Upper lobe of left lung (tissue), 6 donors: ENCODE measurements around the gene AQP2. TPM values are rescaled to one million over a fixed set of nuclear protein-coding genes. Genes with fewer than 3 reads are reported as not detected.

Experiments
- ATAC-seq, 2 donors: fragments of 200-7000 bp; cut with Tn5 transposase; one replicate each; pipeline ENCODE4 v1.9.1; 2022; ENCODE audit warnings: mild to moderate bottlenecking in 2 of 2, moderate library complexity in 2 of 2; ENCODE audit not compliant: low FRiP score in 2 of 2
- DNase-seq, 2 donors: peaks; one replicate each; pipeline ENCODE4 v3.0.0-alpha.2; 2019 to 2020
- H3K27ac ChIP-seq, 4 donors: fragments of 200-600 bp; sonication (generic); one replicate each; pipeline ENCODE4 v1.5.1; 2016 to 2019
- H3K27me3 ChIP-seq, 4 donors: fragments of 200-600 bp; sonication (generic); one replicate each; pipeline ENCODE4 v1.5.1; 2017 to 2019
- H3K36me3 ChIP-seq, 4 donors: fragments of 200-600 bp; sonication (generic); one replicate each; pipeline ENCODE4 v1.5.1; 2016 to 2019
- H3K4me1 ChIP-seq, 4 donors: fragments of 200-600 bp; sonication (generic); one replicate each; pipeline ENCODE4 v1.5.1; 2018 to 2019
- H3K4me3 ChIP-seq, 4 donors: fragments of 200-600 bp; sonication (generic); one replicate each; pipeline ENCODE4 v1.5.1; 2017 to 2019; ENCODE audit warnings: mild to moderate bottlenecking in 2 of 4, moderate library complexity in 1 of 4
- H3K9me3 ChIP-seq, 4 donors: fragments of 200-600 bp; sonication (generic); one replicate each; pipeline ENCODE4 v1.5.1; 2018 to 2019
- EP300 ChIP-seq, 4 donors: sonication (generic); formaldehyde crosslinking; IDR thresholded peaks; one replicate each; pipeline ENCODE4 v1.5.1; 2017; ENCODE audit warnings: antibody characterized with exemption in 4 of 4, control low read depth in 2 of 4
- POLR2A ChIP-seq, 4 donors: fragments of 450-650 bp; IDR thresholded peaks; one replicate each; pipeline ENCODE4 v1.5.1; 2016 to 2017; ENCODE audit warnings: antibody characterized with exemption in 4 of 4, mild to moderate bottlenecking in 2 of 4
- POLR2AphosphoS5 ChIP-seq, 2 donors: sonication (generic); formaldehyde crosslinking; IDR thresholded peaks; one replicate each; pipeline ENCODE4 v1.5.1; 2017; ENCODE audit warnings: antibody characterized with exemption in 2 of 2
- WGBS, 2 donors: methylation state at CpG; one replicate each; pipeline ENCODE4 v1.1.5; 2017 to 2018; 5-methylcytosine and 5-hydroxymethylcytosine counted together
- total RNA-seq, 6 donors: library from RNA; depleted of rRNA in 4 of 6; stranded (reverse); fragments of >200 nt in 4 of 6; gene quantifications; one replicate each; pipeline versions ENCODE4 v1.1.0 to v1.2.1, GENCODE V29; 2016 to 2021
- TF ChIP-seq, protein P1 (sequence below), 6 experiments: fragments of 450-650 bp in 4 of 6; fragments of 200-600 bp in 2 of 6; sonication (generic) in 2 of 6; IDR thresholded peaks; one replicate each; pipeline ENCODE4 v1.5.1; 2016 to 2019; ENCODE audit warnings: antibody characterized with exemption in 6 of 6
- donor health status: DM: no; HTN: no; CAD: no; lungs with moderate emphysema.
- donor health status: DM: no; HTN: yes; CAD: no; lungs with severe emphysema.

The AQP2 gene
- total RNA-seq, 6 donors from 2014 or later = 0.15 TPM; not detected in 5

DNA sequence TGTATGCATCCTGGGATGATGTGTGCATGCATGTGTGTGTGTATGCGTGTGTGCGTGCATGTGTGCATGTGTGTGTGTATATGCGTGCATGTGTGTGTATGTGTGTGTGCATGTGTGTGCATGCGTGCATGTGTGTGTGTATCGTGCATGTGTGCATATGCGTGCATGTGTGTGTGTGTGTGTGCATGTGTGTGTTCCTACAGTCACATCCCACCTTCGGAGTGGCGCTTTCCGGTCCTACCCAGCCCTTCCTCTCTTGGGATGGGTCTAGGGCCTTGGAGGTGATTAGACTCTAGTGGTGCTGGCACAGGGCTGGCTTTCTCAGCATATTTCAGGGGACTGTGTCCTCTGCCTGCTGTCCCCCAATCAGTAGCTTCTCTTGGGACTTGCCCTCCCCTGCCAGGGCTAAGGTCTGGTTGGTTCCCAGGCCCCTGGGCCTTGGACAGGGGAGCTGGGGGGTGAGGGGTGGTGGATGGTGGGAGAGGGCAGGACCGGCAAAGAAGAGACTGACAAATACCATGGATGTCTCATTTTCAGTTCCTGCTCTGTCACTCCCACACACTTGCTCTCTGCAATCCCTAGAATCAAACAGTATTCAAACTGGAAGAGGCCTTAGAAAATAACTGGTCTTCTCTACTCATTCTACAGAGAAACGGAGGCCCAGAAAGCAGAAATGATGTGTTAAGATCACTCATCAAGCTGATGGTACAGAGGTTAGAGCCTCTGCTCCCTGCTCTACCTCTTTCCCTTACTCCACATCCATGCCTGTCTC lies 24.9 kb upstream of the AQP2 start:
- ATAC-seq = no peak
- 87 to 95% methylated on average over 11 of the region's 11 CpGs for WGBS, 2 donors

DNA sequence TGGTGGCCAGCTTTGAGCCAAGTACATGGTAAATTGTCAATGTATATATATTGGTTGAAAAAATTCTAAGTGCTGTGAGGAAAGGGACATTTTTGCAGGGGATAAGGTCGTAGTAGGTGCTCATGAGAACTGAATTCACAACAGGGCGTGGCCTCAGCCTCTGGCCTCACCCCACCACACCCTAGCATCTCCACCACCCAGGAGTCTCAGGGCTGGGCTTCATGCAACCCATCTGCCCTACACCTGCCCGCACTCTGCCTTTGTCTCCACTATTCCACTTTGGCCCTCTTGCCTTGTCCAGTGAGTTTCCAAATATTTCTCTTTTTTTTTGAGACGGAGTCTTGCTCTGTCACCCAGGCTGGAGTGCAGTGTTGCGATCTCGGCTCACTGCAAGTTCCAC lies 22.1 kb upstream of the AQP2 start:
- no peak overlapping the region for H3K27ac ChIP-seq
- H3K27me3 ChIP-seq = no peaks in the 10 kb centered on the region
- H3K36me3 ChIP-seq = no peaks in the 10 kb centered on the region
- no peaks in the 10 kb centered on the region for H3K4me1 ChIP-seq
- no peak overlapping the region for H3K4me3 ChIP-seq
- DNase-seq (peak in 1 of 2 donors; percentile 7), ATAC-seq (no peak)
- 92 to 94% methylated on average over 6 of the region's 6 CpGs for WGBS, 2 donors
- TF ChIP-seq EP300 (IDR thresholded peaks at IDR 0.05) = no peak
- no peak for TF ChIP-seq POLR2A (IDR thresholded peaks at IDR 0.05)
- TF ChIP-seq POLR2AphosphoS5 (IDR thresholded peaks at IDR 0.05) = no peak
- TF ChIP-seq, protein P1, sequence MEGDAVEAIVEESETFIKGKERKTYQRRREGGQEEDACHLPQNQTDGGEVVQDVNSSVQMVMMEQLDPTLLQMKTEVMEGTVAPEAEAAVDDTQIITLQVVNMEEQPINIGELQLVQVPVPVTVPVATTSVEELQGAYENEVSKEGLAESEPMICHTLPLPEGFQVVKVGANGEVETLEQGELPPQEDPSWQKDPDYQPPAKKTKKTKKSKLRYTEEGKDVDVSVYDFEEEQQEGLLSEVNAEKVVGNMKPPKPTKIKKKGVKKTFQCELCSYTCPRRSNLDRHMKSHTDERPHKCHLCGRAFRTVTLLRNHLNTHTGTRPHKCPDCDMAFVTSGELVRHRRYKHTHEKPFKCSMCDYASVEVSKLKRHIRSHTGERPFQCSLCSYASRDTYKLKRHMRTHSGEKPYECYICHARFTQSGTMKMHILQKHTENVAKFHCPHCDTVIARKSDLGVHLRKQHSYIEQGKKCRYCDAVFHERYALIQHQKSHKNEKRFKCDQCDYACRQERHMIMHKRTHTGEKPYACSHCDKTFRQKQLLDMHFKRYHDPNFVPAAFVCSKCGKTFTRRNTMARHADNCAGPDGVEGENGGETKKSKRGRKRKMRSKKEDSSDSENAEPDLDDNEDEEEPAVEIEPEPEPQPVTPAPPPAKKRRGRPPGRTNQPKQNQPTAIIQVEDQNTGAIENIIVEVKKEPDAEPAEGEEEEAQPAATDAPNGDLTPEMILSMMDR (IDR thresholded peaks at IDR 0.05) = no peak
- no peaks in the 10 kb centered on the region for H3K9me3 ChIP-seq

More for the DNA sequence above, 24.9 kb upstream of the AQP2 start:
- DNase-seq = peak in 1 of 2 donors; percentile 12
- TF ChIP-seq EP300 (IDR thresholded peaks at IDR 0.05) (no peak), POLR2A (IDR thresholded peaks at IDR 0.05) (no peak), POLR2AphosphoS5 (IDR thresholded peaks at IDR 0.05) (no peak)
- TF ChIP-seq, protein P1 (IDR thresholded peaks at IDR 0.05) = no peak
- Histone ChIP-seq H3K27me3 (no peaks in the 10 kb centered on the region), H3K36me3 (no peaks in the 10 kb centered on the region), H3K4me1 (peaks cover 0 to 1% (median 0%) of the 10 kb centered on the region in 4 donors), H3K27ac (no peak overlapping the region), H3K4me3 (no peak overlapping the region), H3K9me3 (no peaks in the 10 kb centered on the region)

DNA sequence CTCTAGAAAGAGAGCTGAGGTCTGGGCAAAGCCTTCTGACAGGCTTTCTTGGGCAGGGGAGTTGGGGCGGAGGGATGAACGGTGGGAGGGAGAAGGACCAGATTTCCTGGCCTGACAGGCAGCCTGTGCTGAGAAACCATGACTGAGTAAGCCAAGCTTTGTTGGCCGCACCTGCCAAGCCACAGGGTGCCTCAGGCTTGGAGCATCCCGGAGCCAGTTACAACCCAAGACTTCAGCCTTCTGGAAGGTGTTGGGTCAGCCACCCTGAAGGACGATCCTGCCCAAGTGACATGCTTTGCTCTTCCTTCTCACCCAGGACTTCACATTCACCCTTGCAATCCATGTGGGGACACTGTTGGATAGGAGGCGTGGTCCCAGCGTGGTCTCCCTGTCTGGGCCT lies 21.0 kb upstream of the AQP2 start:
- ATAC-seq (no peak), DNase-seq (peak in 1 of 2 donors; percentile 13)
- Histone ChIP-seq H3K4me1 (no peaks in the 10 kb centered on the region), H3K27ac (no peak overlapping the region), H3K9me3 (no peaks in the 10 kb centered on the region), H3K4me3 (no peak overlapping the region), H3K36me3 (no peaks in the 10 kb centered on the region), H3K27me3 (no peaks in the 10 kb centered on the region)
- 87 to 100% methylated on average over 2 to 7 of the region's 7 CpGs for WGBS, 2 donors
- TF ChIP-seq POLR2AphosphoS5 (IDR thresholded peaks at IDR 0.05) = no peak
- TF ChIP-seq, protein P1 (IDR thresholded peaks at IDR 0.05) = no peak
- no peak for TF ChIP-seq EP300 (IDR thresholded peaks at IDR 0.05)
- no peak for TF ChIP-seq POLR2A (IDR thresholded peaks at IDR 0.05)

DNA sequence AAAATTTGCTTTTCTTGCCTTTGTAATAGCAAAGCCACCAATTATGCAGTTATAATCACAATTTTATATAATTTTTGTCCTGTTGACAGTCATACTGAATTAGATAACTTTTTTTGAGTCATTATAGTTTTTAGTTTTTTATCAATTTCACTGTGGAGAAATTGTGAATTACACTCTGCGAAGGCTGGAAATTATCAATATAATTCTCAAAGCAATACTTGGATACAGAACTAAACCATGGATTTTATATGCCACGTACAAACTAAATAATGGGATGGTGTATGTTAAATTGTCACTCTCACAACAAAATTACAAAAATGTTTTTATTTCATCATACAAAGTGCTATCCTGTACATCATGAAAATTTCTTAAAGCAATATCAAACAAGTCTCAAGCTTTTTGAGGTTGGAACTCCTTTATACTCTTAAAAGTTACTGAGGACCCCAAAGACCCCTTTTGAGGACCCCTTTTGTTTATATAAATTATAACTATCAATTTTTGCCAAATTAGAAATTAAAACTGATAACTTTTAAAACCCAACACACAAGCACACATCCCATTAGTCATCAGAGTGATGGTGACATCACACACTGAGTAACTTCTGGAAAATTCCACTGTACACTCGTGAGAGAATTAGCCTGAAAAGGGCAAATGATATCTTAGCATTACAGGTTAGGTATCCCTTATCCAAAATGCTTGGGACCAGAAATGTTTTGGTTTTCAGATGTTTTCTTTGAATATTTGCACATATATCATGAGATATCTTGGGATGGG lies 19.8 kb upstream of the AQP2 start:
- no peak overlapping the region for H3K27ac ChIP-seq
- ATAC-seq (peak in 1 of 2 donors; percentile 58), DNase-seq (no peak)
- no peaks in the 10 kb centered on the region for H3K9me3 ChIP-seq
- no peak for TF ChIP-seq POLR2A (IDR thresholded peaks at IDR 0.05)
- TF ChIP-seq POLR2AphosphoS5 (IDR thresholded peaks at IDR 0.05) = no peak
- no peak for TF ChIP-seq EP300 (IDR thresholded peaks at IDR 0.05)
- TF ChIP-seq, protein P1 (IDR thresholded peaks at IDR 0.05) = peak in 1 of 6 experiments; percentile 12
- no peak overlapping the region for H3K4me3 ChIP-seq
- no peaks in the 10 kb centered on the region for H3K4me1 ChIP-seq
- no peaks in the 10 kb centered on the region for H3K36me3 ChIP-seq
- H3K27me3 ChIP-seq = no peaks in the 10 kb centered on the region
- 70% methylated on average over 3 of the region's 3 CpGs for WGBS, 2 donors
